B cell (primary cell): ENCODE measurements around the gene TCN2. TPM values are rescaled to one million over a fixed set of nuclear protein-coding genes. Genes with fewer than 3 reads are reported as not detected.
"Not testable (repeated sequence)": the region's sequence is repeated elsewhere in the genome, so short reads cannot be mapped to it uniquely, and the experiment has no call there.

Experiments used
- ATAC-seq: fragments of 200-7000 bp; cut with Tn5 transposase; one replicate; pipeline ENCODE4 v1.10.0; 2021; ENCODE audit warnings: low read depth, mild to moderate bottlenecking, moderate number of reproducible peaks, moderate library complexity
- CTCF ChIA-PET: fragments of 350-600 bp; sonication (Branson Sonifier 250); formaldehyde crosslinking; loops from one replicate; lab custom pipeline; 2021; ENCODE audit warnings: antibody characterized with exemption, inconsistent platforms; lab: Charles Lee
- POLR2A ChIA-PET: fragments of 350-600 bp; sonication (Branson Sonifier 250); formaldehyde crosslinking; loops from one replicate; lab custom pipeline; 2021; ENCODE audit warnings: antibody characterized with exemption; lab: Charles Lee
- DNase-seq: peaks from one replicate; pipeline ENCODE4 v3.0.0; 2013
- H2AFZ ChIP-seq: 2 replicates; pipeline ENCODE4 v1.6.1; 2012; ENCODE audit warnings: mild to moderate bottlenecking, low read depth, low read length; ENCODE audit not compliant: insufficient read depth, poor library complexity, severe bottlenecking
- H3K27ac ChIP-seq, 2 donors: 1 replicate in 1 of 2; 2 replicates in 1 of 2; pipeline ENCODE4 v1.5.1; 2012 to 2013; ENCODE audit warnings: low read length in 2 of 2, mild to moderate bottlenecking in 2 of 2, moderate library complexity in 1 of 2
- H3K27me3 ChIP-seq, 4 experiments: fragments of 200-600 bp in 1 of 4; sonication (generic) in 1 of 4; replicated peaks in 1 of 4; 1 replicate in 2 of 4; 2 replicates in 2 of 4; pipeline versions ENCODE4 v1.6.1 to v1.7.0; 2013 to 2016; ENCODE audit warnings: low read length in 3 of 4, mild to moderate bottlenecking in 2 of 4, mixed read lengths in 1 of 4, moderate library complexity in 1 of 4; ENCODE audit not compliant: insufficient read depth in 4 of 4, control insufficient read depth in 3 of 4; ENCODE audit errors: control extremely low read depth in 1 of 4
- H3K36me3 ChIP-seq, 2 experiments: replicated peaks in 1 of 2; 1 replicate in 1 of 2; 2 replicates in 1 of 2; pipeline versions ENCODE4 v1.6.1 to v1.7.1; 2013; ENCODE audit warnings: low read length in 1 of 2; ENCODE audit not compliant: insufficient read depth in 2 of 2, control insufficient read depth in 1 of 2; ENCODE audit errors: control extremely low read depth in 1 of 2, extremely low read depth in 1 of 2
- H3K4me1 ChIP-seq, 2 donors: fragments of 200-600 bp in 1 of 2; sonication (generic) in 1 of 2; 1 replicate in 1 of 2; 2 replicates in 1 of 2; pipeline versions ENCODE4 v1.5.1 to v1.6.1; 2013 to 2017; ENCODE audit warnings: low read length in 2 of 2; ENCODE audit not compliant: control insufficient read depth in 2 of 2, insufficient read depth in 2 of 2
- H3K4me2 ChIP-seq: replicated peaks from 2 replicates; pipeline ENCODE3; 2012; ENCODE audit warnings: mild to moderate bottlenecking, low read depth, low read length; ENCODE audit not compliant: poor library complexity, severe bottlenecking
- H3K4me3 ChIP-seq, 5 experiments: fragments of 200-600 bp in 1 of 5; sonication (generic) in 1 of 5; 1 replicate in 3 of 5; 2 replicates in 2 of 5; pipeline versions ENCODE4 v1.5.1 to v1.7.0; 2011 to 2016; ENCODE audit warnings: low read length in 4 of 5, mild to moderate bottlenecking in 4 of 5, low read depth in 2 of 5, control low read depth in 1 of 5, moderate library complexity in 1 of 5; ENCODE audit not compliant: insufficient read depth in 1 of 5; ENCODE audit errors: control extremely low read depth in 1 of 5, extremely low read depth in 1 of 5
- H3K79me2 ChIP-seq: fragments of 200-600 bp; sonication (generic); one replicate; pipeline ENCODE4 v1.6.0; 2016; ENCODE audit warnings: low read length; ENCODE audit not compliant: control insufficient read depth, insufficient read depth
- H3K9ac ChIP-seq: fragments of 200-600 bp; sonication (generic); 2 replicates; pipeline ENCODE4 v1.6.1; 2017; ENCODE audit warnings: mild to moderate bottlenecking, low read length, moderate library complexity
- H3K9me3 ChIP-seq, 3 donors: one replicate each; pipeline versions ENCODE4 v1.6.1 to v1.7.1; 2013; ENCODE audit warnings: low read length in 2 of 3; ENCODE audit not compliant: control insufficient read depth in 2 of 3, insufficient read depth in 1 of 3; ENCODE audit errors: control extremely low read depth in 1 of 3
- H4K20me1 ChIP-seq: 2 replicates; pipeline ENCODE4 v1.6.0; 2012; ENCODE audit warnings: mild to moderate bottlenecking, low read length; ENCODE audit not compliant: insufficient read depth, control insufficient read depth, poor library complexity, severe bottlenecking
- H3K27ac Mint-ChIP-seq: one replicate; pipeline ENCODE4 v1.8.0; 2021; ENCODE audit warnings: mixed read lengths
- H3K27me3 Mint-ChIP-seq: one replicate; pipeline ENCODE4 v1.8.0; 2021; ENCODE audit warnings: mixed read lengths
- H3K4me1 Mint-ChIP-seq: one replicate; pipeline ENCODE4 v1.8.0; 2021; ENCODE audit warnings: mixed read lengths
- H3K4me3 Mint-ChIP-seq: one replicate; pipeline ENCODE4 v1.8.0; 2021; ENCODE audit warnings: mixed read lengths
- H3K9me3 Mint-ChIP-seq: one replicate; pipeline ENCODE4 v1.8.0; 2022; ENCODE audit warnings: mixed read lengths; ENCODE audit not compliant: insufficient read depth
- CTCF ChIP-seq: fragments of 200-600 bp; IDR thresholded peaks from one replicate; pipeline ENCODE4 v1.8.0; 2022; ENCODE audit warnings: antibody characterized with exemption, mild to moderate bottlenecking
- EZH2 ChIP-seq: IDR thresholded peaks from 2 replicates; pipeline ENCODE4 v1.6.1; 2012; ENCODE audit warnings: borderline replicate concordance, low read depth, mild to moderate bottlenecking, moderate library complexity, low read length; ENCODE audit not compliant: insufficient read depth, poor library complexity, severe bottlenecking
- WGBS: methylation state at CpG from one replicate; pipeline ENCODE4 v1.1.5; 2013; ENCODE audit warnings: missing lambda C conversion rate; ENCODE audit not compliant: insufficient coverage; 5-methylcytosine and 5-hydroxymethylcytosine counted together
- intact Hi-C: fragments of 100-400 bp; cut with micrococcal nuclease; formaldehyde crosslinking; loops from one replicate; pipeline ENCODE4 v1.10.0; 2022
- polyA plus RNA-seq: library from polyadenylated mRNA; depleted of rRNA; stranded (reverse); fragments of >200 nt; gene quantifications from 2 replicates; pipeline ENCODE4 v1.2.3, GENCODE V29; 2012
- total RNA-seq, 2 donors: library from RNA; stranded (reverse); fragments of 120-200 nt in 1 of 2; gene quantifications; 1 replicate in 1 of 2; 2 replicates in 1 of 2; pipeline versions ENCODE4 v1.2.3 to v1.2.4, GENCODE V29; 2013 to 2022

TCN2 gene
- total and polyA plus RNA-seq, 2 donors (not counting 1 experiment from before 2014, with no cell fraction given) = 0.37 to 0.40 TPM

- CTCF ChIA-PET = no interaction called here
- H3K36me3 ChIP-seq = no peaks in the 10 kb centered on the region
- intact Hi-C loops = no loop called here
These were observed 41.6 kb upstream of the TCN2 start for GRCh38 chr22:30565341-30565740.

DNA sequence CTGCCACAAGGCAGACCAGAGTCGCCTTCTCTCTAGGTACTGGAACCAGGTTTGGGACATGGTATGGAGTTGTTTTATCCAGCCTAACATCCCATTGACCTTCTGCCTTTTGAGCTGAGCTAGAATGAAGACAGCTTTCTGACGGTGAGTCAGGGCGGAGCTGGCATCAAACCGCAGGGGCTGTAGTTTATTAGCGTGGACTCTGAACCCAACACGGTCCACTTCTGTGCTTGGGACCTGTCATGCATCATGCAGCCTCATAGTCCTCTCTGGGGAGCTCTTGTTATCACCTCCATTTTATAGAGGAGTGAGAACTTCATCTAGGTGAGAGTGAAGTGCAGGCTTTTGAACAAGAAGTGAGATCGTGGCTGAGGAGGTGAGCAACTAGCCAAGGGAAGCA is 40.8 kb upstream of the TCN2 start:
- 84% methylated on average over 6 of the region's 7 CpGs for WGBS
- Histone ChIP-seq H4K20me1 (no peaks in the 10 kb centered on the region), H3K79me2 (no peaks in the 10 kb centered on the region), H3K27ac (no peak overlapping the region), H3K4me1 (no peaks in the 10 kb centered on the region), H3K9me3 (no peaks in the 10 kb centered on the region), H3K4me3 (no peak overlapping the region), H3K27me3 (peaks cover 0 to 3% (median 0%) of the 10 kb centered on the region in 4 experiments), H3K36me3 (no peaks in the 10 kb centered on the region), H2AFZ (no peak overlapping the region), H3K9ac (no peak overlapping the region), H3K4me2 (no peak overlapping the region)
- CTCF ChIA-PET = interaction anchor here (0.6 kb wide), 1 partner anchor 582 kb away, joined by 4 read pairs; no protein-coding TSS in a partner anchor
- H3K27me3 Mint-ChIP-seq = peaks cover 11% of the 10 kb centered on the region
- TF ChIP-seq EZH2 (no peak), CTCF (no peak)
- no peaks in the 10 kb centered on the region for H3K9me3 Mint-ChIP-seq
- DNase-seq (no peak), ATAC-seq (no peak)
- intact Hi-C loops = no loop called here
- H3K4me3 Mint-ChIP-seq = no peak overlapping the region
- H3K4me1 Mint-ChIP-seq = no peaks in the 10 kb centered on the region
- no peak overlapping the region for H3K27ac Mint-ChIP-seq
- POLR2A ChIA-PET = no interaction called here

More at GRCh38 chr22:30565341-30565740, 41.6 kb upstream of the TCN2 start:
- H3K4me1 Mint-ChIP-seq = no peaks in the 10 kb centered on the region
- no peaks in the 10 kb centered on the region for H3K9me3 Mint-ChIP-seq
- peaks cover 14% of the 10 kb centered on the region for H3K27me3 Mint-ChIP-seq
- no peak overlapping the region for H3K27ac Mint-ChIP-seq
- no peaks in the 10 kb centered on the region for H3K4me1 ChIP-seq
- H3K79me2 ChIP-seq = no peaks in the 10 kb centered on the region
- no peak for DNase-seq
- H2AFZ ChIP-seq = no peak overlapping the region
- H3K27me3 ChIP-seq = peaks cover 0 to 3% (median 0%) of the 10 kb centered on the region in 4 experiments
- H4K20me1 ChIP-seq = no peaks in the 10 kb centered on the region
- POLR2A ChIA-PET = no interaction called here
- no peak for ATAC-seq
- no peaks in the 10 kb centered on the region for H3K9me3 ChIP-seq
- no peak overlapping the region for H3K27ac ChIP-seq
- no peak overlapping the region for H3K9ac ChIP-seq
- no peak overlapping the region for H3K4me3 ChIP-seq
- 75% methylated on average over 4 of the region's 4 CpGs for WGBS
- no peak overlapping the region for H3K4me3 Mint-ChIP-seq
- no peak for TF ChIP-seq CTCF
- no peak for TF ChIP-seq EZH2
- no peak overlapping the region for H3K4me2 ChIP-seq

DNA sequence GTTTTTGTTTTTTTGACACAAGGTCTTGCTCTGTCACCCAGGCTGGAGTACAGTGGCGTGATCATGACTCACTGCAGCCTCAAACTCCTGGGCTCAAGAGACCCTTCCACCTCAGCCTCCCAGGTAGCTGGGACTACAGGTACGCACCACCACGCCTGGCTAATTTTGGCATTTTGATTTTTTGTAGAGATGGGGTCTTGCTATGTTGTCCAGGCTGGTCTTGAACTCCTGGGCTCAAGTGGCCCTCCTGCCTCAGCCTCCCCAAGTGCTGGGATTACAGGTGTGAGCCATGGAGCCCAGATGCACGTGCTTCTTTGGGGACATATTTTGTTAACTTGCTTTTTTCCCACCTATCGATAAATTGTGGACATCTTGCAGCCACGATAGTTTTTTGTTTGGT is 39.7 kb upstream of the TCN2 start:
- H3K9me3 Mint-ChIP-seq = not testable (repeated sequence)

More for the DNA sequence above, 39.7 kb upstream of the TCN2 start:
- H3K36me3 ChIP-seq, H3K4me1 ChIP-seq, intact Hi-C loops, H3K9ac ChIP-seq, H3K27ac Mint-ChIP-seq, ATAC-seq, H3K4me1 Mint-ChIP-seq, H3K4me3 Mint-ChIP-seq, H3K79me2 ChIP-seq, H3K4me2 ChIP-seq, H3K9me3 ChIP-seq, H3K4me3 ChIP-seq, H3K27me3 ChIP-seq, H3K27me3 Mint-ChIP-seq, CTCF ChIA-PET, POLR2A ChIA-PET, H4K20me1 ChIP-seq, H3K27ac ChIP-seq, DNase-seq, H2AFZ ChIP-seq: not testable (repeated sequence)
- 67% methylated on average over 1 of the region's 6 CpGs for WGBS
